Measurements from ENCODE around the gene ZNF544.

GRCh38 chr19:58261600-58261967, 32.9 kb downstream of the ZNF544 start:
- TF ChIP-seq CTCF (IDR thresholded peaks at IDR 0.05) (no peak), POLR2A (IDR thresholded peaks at IDR 0.05) (no peak)
